ENCODE measurements around the gene NODAL. TPM values are rescaled to one million over a fixed set of nuclear protein-coding genes. Genes with fewer than 3 reads are reported as not detected.
A peak's percentile ranks its signal among the peaks of the same experiment; 100 is the strongest.
"Not testable (repeated sequence)": the region's sequence is repeated elsewhere in the genome, so short reads cannot be mapped to it uniquely, and the experiment has no call there.

Gene NODAL
- polyA plus RNA-seq (ENCODE audit: insufficient read length in 12 of 12): under 1 TPM in 10 of 12 donors, not detected in 2; 0.16 to 0.78 (median 0.38) TPM
- long read RNA-seq, donor 1: 0 reads
- long read RNA-seq, donor 2: 0 reads
- long read RNA-seq, donor 3: 0 reads
- long read RNA-seq, donor 4: 0 reads
- long read RNA-seq, donor 5: 0 reads
- long read RNA-seq, donor 6: 0 reads
- long read RNA-seq, donor 7: 0 reads
- long read RNA-seq, donor 8: 0 reads
- long read RNA-seq, donor 9: 0 reads
- long read RNA-seq, donor 10: 0 reads
- long read RNA-seq, donor 11: 0 reads

- DNase-seq: no peak
These were observed at the start of gene NODAL for GRCh38 chr10:70441161-70441894. TSS of gene NODAL (minus strand) at chr10:70441681. CDS start at chr10:70441667, 14 bp downstream.

- no peak for DNase-seq
These were observed 48.7 kb upstream of the NODAL start for GRCh38 chr10:70490142-70490541.

- no peak for DNase-seq
These were observed 46.3 kb upstream of the NODAL start for GRCh38 chr10:70487824-70488223.

GRCh38 chr10:70483872-70484271, 42.4 kb upstream of the NODAL start:
- not testable (repeated sequence) for DNase-seq

GRCh38 chr10:70482982-70483760, 41.7 kb upstream of the NODAL start:
- no peak for DNase-seq

GRCh38 chr10:70481831-70482530, 40.5 kb upstream of the NODAL start:
- no peak for DNase-seq

- no peak for DNase-seq
These were observed 39.6 kb upstream of the NODAL start for GRCh38 chr10:70481105-70481504.

GRCh38 chr10:70480239-70480861, 38.9 kb upstream of the NODAL start:
- no peak for DNase-seq

- DNase-seq: no peak
These were observed 38.3 kb upstream of the NODAL start for GRCh38 chr10:70479626-70480238.

- no peak for DNase-seq
These were observed 37.7 kb upstream of the NODAL start for GRCh38 chr10:70479165-70479581.

GRCh38 chr10:70478191-70479164, 37.0 kb upstream of the NODAL start, which contains the start of gene PALD1:
TSS of gene PALD1 (plus strand) at chr10:70478767. CDS start at chr10:70525952, 47,185 bp downstream.
- peak; percentile 80 for DNase-seq

GRCh38 chr10:70477661-70478162, 36.2 kb upstream of the NODAL start:
- DNase-seq: no peak

- DNase-seq: no peak
These were observed 35.0 kb upstream of the NODAL start for GRCh38 chr10:70476249-70477035.

GRCh38 chr10:70475661-70476060, 34.2 kb upstream of the NODAL start:
- no peak for DNase-seq

- DNase-seq: no peak
These were observed 33.3 kb upstream of the NODAL start for GRCh38 chr10:70474780-70475179.

- no peak for DNase-seq
These were observed 31.4 kb upstream of the NODAL start for GRCh38 chr10:70472799-70473454.

GRCh38 chr10:70466951-70467350, 25.5 kb upstream of the NODAL start:
- DNase-seq: no peak

- no peak for DNase-seq
These were observed 24.4 kb upstream of the NODAL start for GRCh38 chr10:70465832-70466231.

Measured in muscle of arm (tissue), 14 donors.